SK-N-SH treated with all-trans-retinoic acid at 6 μM for 48 hours (cell line): ENCODE data around the gene STN1.

Experiments
- ATAC-seq: fragments of 200-7000 bp; cut with Tn5 transposase; 3 replicates; pipeline ENCODE4 v1.9.1; 2020; ENCODE audit warnings: mild to moderate bottlenecking, moderate library complexity
- ARNTL ChIP-seq: fragments of 450-650 bp; formaldehyde crosslinking; IDR thresholded peaks from 2 replicates; pipeline ENCODE4 v1.5.0; 2020; ENCODE audit warnings: low read depth, mild to moderate bottlenecking, moderate library complexity, borderline replicate concordance
- BACH2 ChIP-seq: fragments of 250-450 bp; sonication (Bioruptor Pico); IDR thresholded peaks from 2 replicates; pipeline ENCODE4 v1.9.0; 2021; ENCODE audit warnings: mild to moderate bottlenecking, borderline replicate concordance
- CSDC2 ChIP-seq: fragments of 250-450 bp; sonication (Bioruptor Pico); IDR thresholded peaks from 2 replicates; pipeline ENCODE4 v1.5.0; 2020; ENCODE audit warnings: mild to moderate bottlenecking, moderate library complexity
- GLIS3 ChIP-seq: fragments of 250-450 bp; sonication (Bioruptor Pico); IDR thresholded peaks from 2 replicates; pipeline ENCODE4 v1.5.0; 2020; ENCODE audit warnings: mild to moderate bottlenecking, moderate library complexity
- ISL1 ChIP-seq: fragments of 250-450 bp; sonication (Bioruptor Pico); IDR thresholded peaks from 2 replicates; pipeline ENCODE4 v2.1.2; 2022; ENCODE audit warnings: mild to moderate bottlenecking, moderate library complexity
- OSR1 ChIP-seq: fragments of 250-450 bp; sonication (Bioruptor Pico); IDR thresholded peaks from 2 replicates; pipeline ENCODE4 v1.8.0; 2022; ENCODE audit warnings: moderate library complexity, mild to moderate bottlenecking, inconsistent platforms
- PATZ1 ChIP-seq: fragments of 250-450 bp; sonication (Bioruptor Pico); IDR thresholded peaks from 2 replicates; pipeline ENCODE4 v1.8.0; 2020; ENCODE audit warnings: mild to moderate bottlenecking, moderate library complexity, borderline replicate concordance
- POU6F1 ChIP-seq: fragments of 250-450 bp; sonication (Bioruptor Pico); IDR thresholded peaks from 2 replicates; pipeline ENCODE4 v1.8.0; 2021; ENCODE audit warnings: low read depth, mild to moderate bottlenecking, moderate library complexity, borderline replicate concordance
- PPARA ChIP-seq: fragments of 250-450 bp; sonication (Bioruptor Pico); IDR thresholded peaks from 2 replicates; pipeline ENCODE4 v1.5.0; 2020; ENCODE audit warnings: mild to moderate bottlenecking, borderline replicate concordance
- RARB ChIP-seq: fragments of 250-450 bp; sonication (Bioruptor Pico); IDR thresholded peaks from 2 replicates; pipeline ENCODE4 v1.8.0; 2021; ENCODE audit warnings: mild to moderate bottlenecking, moderate library complexity
- SNAI2 ChIP-seq: fragments of 250-450 bp; sonication (Bioruptor Pico); IDR thresholded peaks from 2 replicates; pipeline ENCODE4 v1.5.0; 2020; ENCODE audit warnings: mild to moderate bottlenecking, moderate library complexity
- TCF4 ChIP-seq: fragments of 250-450 bp; sonication (Bioruptor Pico); IDR thresholded peaks from 2 replicates; pipeline ENCODE4 v1.8.0; 2021; ENCODE audit warnings: mild to moderate bottlenecking, moderate library complexity, borderline replicate concordance
- TSHZ2 ChIP-seq: fragments of 250-450 bp; sonication (Bioruptor Pico); IDR thresholded peaks from 2 replicates; pipeline ENCODE4 v1.5.0; 2020; ENCODE audit warnings: mild to moderate bottlenecking, moderate library complexity
- ZFP3 ChIP-seq: fragments of 250-450 bp; sonication (Bioruptor Pico); IDR thresholded peaks from 2 replicates; pipeline ENCODE4 v1.5.0; 2020; ENCODE audit warnings: mild to moderate bottlenecking, moderate library complexity
- ZFP30 ChIP-seq: fragments of 450-650 bp; formaldehyde crosslinking; IDR thresholded peaks from 2 replicates; pipeline ENCODE4 v1.5.0; 2022; ENCODE audit warnings: mild to moderate bottlenecking, moderate library complexity
- ZNF565 ChIP-seq: fragments of 450-650 bp; formaldehyde crosslinking; conservative IDR thresholded peaks from 2 replicates; pipeline ENCODE4 v1.5.0; 2020; ENCODE audit warnings: low read depth, mild to moderate bottlenecking, moderate library complexity
- ZNF70 ChIP-seq: fragments of 450-650 bp; formaldehyde crosslinking; IDR thresholded peaks from 2 replicates; pipeline ENCODE4 v1.5.0; 2020; ENCODE audit warnings: mild to moderate bottlenecking, moderate library complexity
- ZNF8 ChIP-seq: fragments of 450-650 bp; formaldehyde crosslinking; IDR thresholded peaks from 2 replicates; pipeline ENCODE4 v1.5.0; 2020; ENCODE audit warnings: mild to moderate bottlenecking, moderate library complexity
- TF ChIP-seq, protein P1 (sequence below): fragments of 250-450 bp; sonication (Bioruptor Pico); IDR thresholded peaks from 2 replicates; pipeline ENCODE4 v1.5.1; 2021; ENCODE audit warnings: mild to moderate bottlenecking, moderate library complexity
- TF ChIP-seq, protein P2 (sequence below): fragments of 250-450 bp; sonication (Bioruptor Pico); IDR thresholded peaks from 2 replicates; pipeline ENCODE4 v1.5.1; 2020; ENCODE audit warnings: low read depth, mild to moderate bottlenecking, moderate library complexity

Gene STN1

DNA sequence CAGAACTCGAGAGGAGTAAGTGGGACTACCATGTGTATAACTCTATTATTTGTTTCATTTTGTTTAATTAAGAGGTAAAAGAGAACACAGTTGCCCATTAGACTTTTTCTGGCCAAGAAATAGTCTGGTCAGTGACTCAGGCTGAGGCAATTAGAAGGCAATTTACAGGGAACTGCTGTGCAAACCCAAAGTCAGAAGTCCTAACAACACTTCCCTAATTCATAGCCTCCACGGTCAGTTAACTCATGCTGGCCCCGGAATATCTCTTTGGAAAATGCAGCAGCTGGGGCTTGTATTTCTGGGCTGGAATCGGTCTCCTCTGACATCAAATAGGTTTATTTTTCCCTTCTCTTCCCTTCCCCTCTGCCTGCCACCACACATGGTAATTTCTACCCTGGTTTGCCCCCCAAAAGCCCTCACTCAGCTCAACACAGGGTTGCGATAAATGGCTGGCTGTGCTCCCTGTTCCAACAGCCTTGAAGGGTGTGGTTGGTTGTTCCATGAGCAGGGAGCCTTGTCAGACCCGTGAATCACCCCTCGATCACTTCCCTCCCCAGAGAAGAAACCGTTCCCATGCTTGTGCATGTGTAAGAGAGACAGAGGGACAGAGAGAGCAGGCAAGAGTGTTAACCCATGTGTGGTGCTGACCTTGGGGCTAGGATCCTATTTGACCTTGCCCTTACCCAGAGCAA lies 68.0 kb downstream of the STN1 start:
- TF ChIP-seq ZFP30 (CRISPR knock-in tag) (no peak), TCF4 (CRISPR knock-in tag) (no peak), SNAI2 (CRISPR knock-in tag) (no peak), PPARA (CRISPR knock-in tag) (no peak), OSR1 (no peak), ZNF70 (CRISPR knock-in tag) (no peak), BACH2 (CRISPR knock-in tag) (no peak), POU6F1 (no peak), PATZ1 (CRISPR knock-in tag) (no peak), ZNF565 (no peak), ZFP3 (CRISPR knock-in tag) (no peak), GLIS3 (CRISPR knock-in tag) (no peak)
- TF ChIP-seq, protein P1, sequence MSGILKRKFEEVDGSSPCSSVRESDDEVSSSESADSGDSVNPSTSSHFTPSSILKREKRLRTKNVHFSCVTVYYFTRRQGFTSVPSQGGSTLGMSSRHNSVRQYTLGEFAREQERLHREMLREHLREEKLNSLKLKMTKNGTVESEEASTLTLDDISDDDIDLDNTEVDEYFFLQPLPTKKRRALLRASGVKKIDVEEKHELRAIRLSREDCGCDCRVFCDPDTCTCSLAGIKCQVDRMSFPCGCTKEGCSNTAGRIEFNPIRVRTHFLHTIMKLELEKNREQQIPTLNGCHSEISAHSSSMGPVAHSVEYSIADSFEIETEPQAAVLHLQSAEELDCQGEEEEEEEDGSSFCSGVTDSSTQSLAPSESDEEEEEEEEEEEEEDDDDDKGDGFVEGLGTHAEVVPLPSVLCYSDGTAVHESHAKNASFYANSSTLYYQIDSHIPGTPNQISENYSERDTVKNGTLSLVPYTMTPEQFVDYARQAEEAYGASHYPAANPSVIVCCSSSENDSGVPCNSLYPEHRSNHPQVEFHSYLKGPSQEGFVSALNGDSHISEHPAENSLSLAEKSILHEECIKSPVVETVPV (CRISPR knock-in tag) = no peak
- peak; percentile 24; the same call in 2 of the 3 replicates for ATAC-seq

- ATAC-seq = no peak
- no peak for TF ChIP-seq TCF4 (CRISPR knock-in tag)
- TF ChIP-seq PATZ1 (CRISPR knock-in tag) = no peak
- TF ChIP-seq, protein P2, sequence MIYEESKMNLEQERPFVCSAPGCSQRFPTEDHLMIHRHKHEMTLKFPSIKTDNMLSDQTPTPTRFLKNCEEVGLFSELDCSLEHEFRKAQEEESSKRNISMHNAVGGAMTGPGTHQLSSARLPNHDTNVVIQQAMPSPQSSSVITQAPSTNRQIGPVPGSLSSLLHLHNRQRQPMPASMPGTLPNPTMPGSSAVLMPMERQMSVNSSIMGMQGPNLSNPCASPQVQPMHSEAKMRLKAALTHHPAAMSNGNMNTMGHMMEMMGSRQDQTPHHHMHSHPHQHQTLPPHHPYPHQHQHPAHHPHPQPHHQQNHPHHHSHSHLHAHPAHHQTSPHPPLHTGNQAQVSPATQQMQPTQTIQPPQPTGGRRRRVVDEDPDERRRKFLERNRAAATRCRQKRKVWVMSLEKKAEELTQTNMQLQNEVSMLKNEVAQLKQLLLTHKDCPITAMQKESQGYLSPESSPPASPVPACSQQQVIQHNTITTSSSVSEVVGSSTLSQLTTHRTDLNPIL (CRISPR knock-in tag) = no peak
- no peak for TF ChIP-seq GLIS3 (CRISPR knock-in tag)
- TF ChIP-seq ZNF565 = no peak
- TF ChIP-seq CSDC2 (CRISPR knock-in tag) = no peak
- TF ChIP-seq SNAI2 (CRISPR knock-in tag) = no peak
- no peak for TF ChIP-seq BACH2 (CRISPR knock-in tag)
- TF ChIP-seq ARNTL = no peak
- TF ChIP-seq, protein P1 (CRISPR knock-in tag) = no peak
- TF ChIP-seq ZNF8 = no peak
- no peak for TF ChIP-seq ZFP3 (CRISPR knock-in tag)
- TF ChIP-seq ISL1 = no peak
- TF ChIP-seq TSHZ2 = no peak
- TF ChIP-seq POU6F1 = no peak
- TF ChIP-seq RARB = no peak
- TF ChIP-seq, all 23 proteins: peak for 0
These were observed 68.6 kb downstream of the STN1 start for GRCh38 chr10:103849212-103849877.
